Activated CD4-positive, alpha-beta T cell treated with anti-CD3 and anti-CD28 coated beads, Interleukin-2, Interleukin-4, amounts not matched to agents 100 ng/mL and 50 ng/mL, durations not matched to agents 16 hours and 8 hours (primary cell): ENCODE results near the gene ZDHHC11.
"Not testable (repeated sequence)": the region's sequence is repeated elsewhere in the genome, so short reads cannot be mapped to it uniquely, and the experiment has no call there.

ENCODE experiments used
- DNase-seq: peaks from one replicate; pipeline ENCODE4 v3.0.0-alpha.2; 2020; ENCODE audit warnings: low spot score

ZDHHC11 gene

GRCh38 chr5:761854-762710 is 88.7 kb downstream of the ZDHHC11 start:
- DNase-seq: no peak

- DNase-seq: no peak
Measured at GRCh38 chr5:761059-761771, 89.6 kb downstream of the ZDHHC11 start.

DNA sequence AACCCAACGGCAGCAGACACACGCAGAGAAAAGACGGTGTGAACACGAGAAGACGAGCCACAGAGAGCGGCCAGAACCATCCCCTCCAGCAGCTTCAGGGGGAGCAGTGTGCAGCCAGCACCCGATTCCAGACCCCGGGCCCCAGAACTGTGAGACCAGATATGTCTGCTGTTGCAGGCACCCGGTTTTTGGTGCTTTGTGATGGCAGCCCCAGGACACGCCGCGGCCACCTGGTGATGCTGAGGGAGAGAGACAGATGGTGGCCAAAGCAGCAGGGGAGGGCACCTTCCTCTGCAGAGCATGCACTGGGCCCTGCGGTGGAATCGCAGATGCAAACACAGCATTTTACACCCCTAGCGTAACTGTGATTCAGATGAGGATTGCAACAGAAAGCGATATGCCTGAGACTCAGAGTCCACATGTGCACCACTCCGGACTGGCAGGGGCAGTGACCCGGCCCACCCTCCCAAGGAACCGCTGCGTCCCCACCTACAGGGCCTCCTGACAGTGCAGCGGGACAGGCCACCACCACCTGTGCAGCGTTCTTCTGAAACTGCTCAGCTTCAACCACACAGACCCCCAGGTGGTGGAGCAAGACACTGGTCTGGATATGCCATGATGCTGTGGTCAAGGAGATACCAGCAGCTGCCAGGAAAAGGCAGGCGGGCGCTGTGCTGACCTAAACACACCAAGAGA is 90.3 kb downstream of the ZDHHC11 start:
- no peak for DNase-seq

DNA sequence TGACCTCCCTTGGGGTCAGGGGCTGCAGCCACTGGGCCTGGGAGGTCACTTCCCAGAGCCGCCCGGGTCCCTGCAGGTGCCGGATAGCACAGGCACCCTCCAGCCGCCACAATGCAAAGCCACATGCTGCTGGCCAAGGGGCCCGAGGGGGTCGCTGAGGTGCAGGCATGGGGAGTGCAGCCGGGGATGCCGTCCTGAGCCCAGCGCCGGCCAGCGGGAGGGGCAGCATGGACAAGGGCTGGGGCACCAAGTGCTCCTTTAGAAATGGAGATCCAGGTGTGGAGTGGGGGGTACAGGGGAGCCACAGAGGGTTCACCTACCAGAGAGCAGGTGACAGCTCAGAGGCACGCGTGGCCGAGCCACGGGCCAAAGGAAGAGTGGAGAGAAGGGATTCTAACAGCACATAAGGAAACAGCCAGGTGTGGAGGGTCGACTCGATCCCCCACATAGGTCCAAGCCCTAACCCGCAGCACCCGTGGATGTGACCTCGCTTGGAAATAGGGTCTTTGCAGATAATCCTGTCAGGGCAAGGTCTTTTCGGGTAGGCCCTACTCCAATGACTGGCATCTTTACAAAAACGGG is 90.9 kb downstream of the ZDHHC11 start:
- DNase-seq: no peak

DNA sequence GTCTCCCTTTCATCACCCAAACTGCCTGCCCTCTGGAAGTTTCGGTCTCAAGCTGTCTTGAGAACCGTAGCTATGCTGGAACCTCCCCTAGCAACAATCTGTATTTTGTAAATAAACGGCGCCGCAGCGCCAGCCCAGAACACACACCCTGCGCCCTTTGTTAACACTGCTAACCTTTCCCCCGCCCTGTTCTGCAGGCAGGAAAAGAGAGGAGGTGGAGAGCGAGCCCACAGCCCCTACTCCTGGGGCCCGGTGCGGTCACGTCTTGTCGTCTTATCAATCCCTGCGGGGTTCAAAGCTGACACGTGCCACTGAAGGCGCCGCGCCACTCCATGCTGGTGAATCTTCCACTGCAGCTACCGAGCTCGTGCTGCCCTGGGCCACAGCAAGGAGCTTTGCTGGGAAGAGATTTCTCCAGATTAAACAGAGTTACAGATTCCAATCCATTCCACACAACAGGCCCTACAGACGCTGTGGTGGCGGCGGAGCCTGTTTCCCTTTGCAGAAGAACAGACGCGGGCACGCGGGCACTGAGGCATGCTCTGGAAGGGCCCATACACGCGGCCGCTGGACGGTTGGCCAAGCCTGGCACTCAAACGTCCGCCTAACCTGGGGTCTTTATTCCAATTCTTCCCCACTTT is 91.6 kb downstream of the ZDHHC11 start:
- peak; percentile 34 for DNase-seq

- no peak for DNase-seq
Measured at GRCh38 chr5:758698-759053, 92.1 kb downstream of the ZDHHC11 start.

DNA sequence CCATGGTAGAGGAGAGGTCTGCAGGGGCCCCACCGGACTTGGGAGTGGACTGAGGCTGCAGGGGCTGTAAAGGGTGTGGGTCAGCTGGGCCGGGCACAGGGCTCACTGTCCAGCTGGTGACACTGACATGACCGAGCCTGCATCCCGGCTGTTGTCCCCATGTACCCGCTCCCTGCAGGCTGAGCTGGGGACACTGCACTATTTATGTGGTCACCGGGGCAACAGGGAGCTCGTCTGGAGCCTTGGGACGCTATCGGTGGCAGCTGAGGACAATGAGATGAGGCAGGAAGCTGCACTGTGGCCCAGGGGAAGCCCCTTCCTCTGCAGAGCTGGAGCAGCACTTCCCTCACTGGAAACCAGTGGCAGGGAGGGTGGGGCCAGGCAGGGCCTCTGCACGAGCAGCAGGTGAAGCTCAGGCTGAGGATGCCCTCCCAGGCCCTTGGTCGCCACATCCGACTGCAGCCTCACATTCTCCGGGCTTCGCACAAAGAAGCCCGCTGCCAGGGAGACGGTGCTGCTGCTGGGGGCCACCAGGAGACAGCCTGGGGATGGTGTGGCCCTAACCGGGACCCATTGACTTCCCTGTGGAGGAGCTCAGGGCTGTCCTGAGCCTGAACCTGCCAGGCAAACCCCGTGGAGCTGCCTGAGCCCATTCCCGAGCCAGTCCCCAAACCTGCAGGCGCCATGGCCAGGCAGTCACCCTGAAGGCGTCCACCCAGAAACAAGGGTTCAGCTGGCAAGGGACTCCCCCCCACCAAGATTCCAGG is 92.7 kb downstream of the ZDHHC11 start:
- no peak for DNase-seq

GRCh38 chr5:757346-757930 is 93.3 kb downstream of the ZDHHC11 start:
- DNase-seq: no peak

- no peak for DNase-seq
Measured at GRCh38 chr5:756865-757345, 93.9 kb downstream of the ZDHHC11 start.

DNA sequence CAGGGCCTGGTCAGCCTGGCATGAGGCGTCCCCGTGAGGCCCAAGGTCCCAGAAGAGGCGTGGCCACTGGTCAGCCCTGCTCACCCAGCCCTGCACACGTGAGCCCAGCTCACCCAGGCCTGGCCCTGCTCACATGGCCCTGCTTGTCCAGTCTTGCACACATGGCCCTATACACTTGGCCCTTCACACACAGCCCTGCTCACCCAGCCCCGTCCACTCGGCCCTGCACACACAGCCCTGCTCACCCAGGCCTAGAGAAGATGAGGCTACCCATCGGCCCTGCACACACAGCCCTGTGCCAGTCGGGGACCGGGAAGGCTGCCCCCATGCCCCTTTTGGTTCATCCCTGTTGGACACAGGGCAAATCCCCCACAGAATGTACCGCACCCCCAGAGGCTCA is 94.6 kb downstream of the ZDHHC11 start:
- no peak for DNase-seq

DNA sequence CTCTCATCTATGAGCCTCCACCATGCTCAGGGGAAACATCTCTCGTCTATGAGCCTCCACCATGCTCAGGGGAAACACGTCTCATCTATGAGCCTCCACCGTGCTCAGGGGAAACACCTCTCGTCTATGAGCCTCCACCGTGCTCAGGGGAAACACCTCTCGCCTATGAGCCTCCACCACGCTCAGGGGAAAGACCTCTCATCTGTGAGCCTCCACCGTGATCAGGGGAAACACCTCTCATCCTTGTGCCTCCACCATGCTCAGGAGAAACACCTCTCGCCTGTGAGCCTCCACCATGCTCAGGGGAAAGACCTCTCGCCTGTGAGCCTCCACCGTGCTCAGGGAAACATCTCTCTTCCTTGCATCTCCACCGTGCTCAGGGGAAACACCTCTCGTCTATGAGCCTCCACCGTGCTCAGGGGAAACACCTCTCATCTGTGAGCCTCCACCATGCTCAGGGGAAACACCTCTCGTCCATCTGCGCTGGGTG is 96.6 kb downstream of the ZDHHC11 start:
- peak; percentile 30 for DNase-seq

DNA sequence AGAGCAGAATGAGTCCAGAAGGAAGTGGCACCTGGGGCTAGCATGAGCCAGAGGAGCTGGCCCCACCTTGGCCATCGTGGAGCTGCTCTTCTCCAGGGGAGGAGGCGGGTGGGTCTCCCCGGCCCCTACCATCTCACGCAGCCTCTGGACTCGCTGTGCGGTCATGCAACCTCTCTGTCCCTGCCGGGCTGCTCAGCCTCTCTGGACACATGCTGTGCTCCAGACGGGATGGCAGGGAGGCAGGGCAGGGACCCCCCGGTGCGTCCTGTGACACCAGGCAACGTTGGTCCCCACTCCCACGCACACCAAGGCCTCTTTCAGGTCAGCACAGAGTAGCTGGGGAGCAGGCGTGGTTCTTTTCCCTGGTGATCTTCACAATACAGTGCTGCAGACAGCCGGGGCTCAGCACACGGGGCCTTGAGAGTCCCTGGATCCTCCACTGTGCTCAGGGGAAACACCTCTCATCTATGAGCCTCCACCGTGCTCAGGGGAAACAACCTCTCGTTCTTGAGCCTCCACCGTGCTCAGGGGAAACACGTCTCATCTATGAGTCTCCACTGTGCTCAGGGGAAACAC is 97.1 kb downstream of the ZDHHC11 start:
- not testable (repeated sequence) for DNase-seq

DNA sequence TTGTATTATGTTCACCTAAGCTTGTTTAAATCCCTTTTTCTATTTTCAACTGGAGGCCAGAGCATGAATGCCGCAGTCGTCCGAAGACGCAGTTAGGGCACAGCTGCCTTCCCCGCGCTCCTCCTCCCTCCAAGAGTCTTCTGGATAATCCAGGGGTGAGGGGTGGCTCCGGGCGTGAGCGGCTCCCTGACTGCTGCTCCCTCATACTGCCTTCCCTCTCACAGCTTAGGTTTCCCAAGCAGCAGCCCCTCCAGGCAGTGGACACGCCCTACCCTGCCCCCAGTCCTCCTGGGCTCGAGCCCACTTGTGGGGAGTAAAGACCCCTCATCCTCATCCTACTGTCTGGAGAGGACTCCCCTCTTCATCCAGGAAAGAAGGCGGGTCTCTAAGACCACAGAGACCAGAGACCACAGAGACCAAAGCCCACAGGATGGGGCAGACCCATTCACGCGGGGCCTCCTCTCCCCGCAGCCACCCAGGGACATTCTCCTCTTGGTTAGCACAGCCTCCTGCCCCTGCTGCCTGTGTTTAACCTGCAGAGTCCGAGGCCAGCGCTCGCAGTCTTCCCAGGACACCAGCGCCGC is 98.2 kb downstream of the ZDHHC11 start:
- DNase-seq: not testable (repeated sequence)

- not testable (repeated sequence) for DNase-seq
Measured at GRCh38 chr5:751992-752391, 98.8 kb downstream of the ZDHHC11 start.

DNA sequence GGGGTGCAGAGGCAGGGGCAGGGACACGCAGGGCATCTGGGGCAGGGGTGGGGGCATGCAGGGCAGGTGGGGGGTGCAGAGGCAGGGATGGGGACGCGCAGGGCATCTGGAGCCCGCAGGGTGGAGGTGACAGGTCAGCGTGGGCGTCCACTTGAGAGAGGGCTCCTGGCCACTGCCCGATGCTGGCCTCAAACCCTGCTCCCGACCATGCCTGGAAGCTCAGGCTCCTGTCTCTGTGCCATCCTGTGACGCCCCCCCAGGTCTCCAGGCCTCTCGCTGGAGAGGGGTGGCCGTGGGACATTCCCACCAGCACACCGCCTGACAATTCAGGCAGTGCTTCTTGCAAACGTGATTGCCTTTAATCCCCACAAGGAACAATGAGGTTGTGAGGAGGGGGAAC is 99.3 kb downstream of the ZDHHC11 start:
- no peak for DNase-seq

DNA sequence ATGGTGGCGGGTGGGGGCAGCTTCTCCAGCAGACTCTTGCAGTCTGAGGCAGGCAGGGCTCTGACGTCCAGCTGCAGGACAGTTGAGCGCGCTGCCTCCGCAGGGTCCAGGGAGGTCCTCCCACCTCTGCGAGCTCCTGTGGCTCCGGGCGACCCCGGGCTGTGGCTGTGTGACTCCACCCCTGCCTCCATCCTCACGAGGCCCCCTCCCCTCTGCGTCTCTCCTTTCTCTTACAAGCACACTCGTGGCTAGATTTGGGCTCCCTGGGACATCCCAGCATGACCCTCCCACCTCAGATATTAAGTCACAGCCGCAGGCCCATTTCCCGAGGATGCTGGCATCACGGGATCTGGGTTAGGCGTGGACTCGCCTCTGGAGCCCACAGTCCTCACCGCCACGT is 100.6 kb downstream of the ZDHHC11 start:
- DNase-seq: not testable (repeated sequence)

- no peak for DNase-seq
Measured at GRCh38 chr5:749101-749670, 101.6 kb downstream of the ZDHHC11 start.

GRCh38 chr5:748011-748980 is 102.5 kb downstream of the ZDHHC11 start:
- DNase-seq: not testable (repeated sequence)
